Suprapubic skin (tissue), 3 donors: Measurements from ENCODE around the gene SPON2.

Experiments used
- CTCF ChIP-seq, 2 donors: fragments of 200-600 bp in 1 of 2; fragments of 450-650 bp in 1 of 2; sonication (generic) in 1 of 2; IDR thresholded peaks; one replicate each; pipeline ENCODE4 v1.5.1; 2016 to 2019; ENCODE audit warnings: antibody characterized with exemption in 2 of 2, mild to moderate bottlenecking in 1 of 2, moderate library complexity in 1 of 2
- EP300 ChIP-seq: sonication (generic); formaldehyde crosslinking; IDR thresholded peaks from one replicate; pipeline ENCODE4 v1.6.1; 2017; ENCODE audit warnings: antibody characterized with exemption
- POLR2A ChIP-seq, 2 donors: fragments of 450-650 bp; IDR thresholded peaks; one replicate each; pipeline ENCODE4 v1.6.1; 2017; ENCODE audit warnings: antibody characterized with exemption in 2 of 2, mild to moderate bottlenecking in 2 of 2, moderate library complexity in 2 of 2

- TF ChIP-seq CTCF (IDR thresholded peaks at IDR 0.05) = no peak
- TF ChIP-seq POLR2A (IDR thresholded peaks at IDR 0.05) = no peak
- TF ChIP-seq EP300 = no peak
Observed at GRCh38 chr4:1202526-1203011, 30.2 kb upstream of the SPON2 start.
